Body of pancreas (tissue), 4 donors: ENCODE results near the gene GNA15.

Source experiments
- CTCF ChIP-seq, 7 experiments: fragments of 450-650 bp in 4 of 7; fragments of 200-600 bp in 3 of 7; sonication (generic) in 3 of 7; IDR thresholded peaks; one replicate each; pipeline ENCODE4 v1.5.1; 2016 to 2019; ENCODE audit warnings: antibody characterized with exemption in 7 of 7
- POLR2A ChIP-seq, 3 donors: fragments of 450-650 bp; IDR thresholded peaks; one replicate each; pipeline ENCODE4 v1.6.1; 2016; ENCODE audit warnings: antibody characterized with exemption in 3 of 3, mild to moderate bottlenecking in 2 of 3

- no peak for TF ChIP-seq CTCF (IDR thresholded peaks at IDR 0.05)
- no peak for TF ChIP-seq POLR2A (IDR thresholded peaks at IDR 0.05)
These were observed 6.4 kb downstream of the GNA15 start for GRCh38 chr19:3142292-3142670.
